BJ (cell line): Measurements from ENCODE around the gene WFDC12. TPM values are rescaled to one million over a fixed set of nuclear protein-coding genes. Genes with fewer than 3 reads are reported as not detected.

Source experiments
- CTCF ChIA-PET: fragments of 350-600 bp; formaldehyde crosslinking; extraction: SDS; loops from one replicate; lab custom pipeline; 2021; ENCODE audit warnings: antibody characterized with exemption, inconsistent platforms; lab: Yijun Ruan, JAX
- POLR2A ChIA-PET: fragments of 300-600 bp; sonication (Branson Sonifier 250); formaldehyde crosslinking; extraction: SDS; loops from one replicate; lab custom pipeline; 2021; ENCODE audit warnings: antibody characterized with exemption; lab: Charles Lee
- DNase-seq: peaks from one replicate; pipeline ENCODE4 v3.0.0-alpha.2; 2011; ENCODE audit warnings: low read depth
- H3K27me3 ChIP-seq: 2 replicates; pipeline ENCODE4 v1.6.0; 2011; ENCODE audit warnings: low read length; ENCODE audit not compliant: control insufficient read depth, insufficient read depth
- H3K36me3 ChIP-seq: 2 replicates; pipeline ENCODE4 v1.5.1; 2011; ENCODE audit warnings: low read length; ENCODE audit not compliant: control insufficient read depth, insufficient read depth
- H3K4me3 ChIP-seq: 2 replicates; pipeline ENCODE4 v1.5.1; 2011; ENCODE audit warnings: low read depth, mild to moderate bottlenecking, control low read depth, low read length
- CTCF ChIP-seq: IDR thresholded peaks from 2 replicates; pipeline ENCODE4 v1.5.1; 2011; ENCODE audit warnings: low read depth, mild to moderate bottlenecking, control low read depth, inconsistent platforms, low read length, moderate library complexity; ENCODE audit not compliant: insufficient read depth
- polyA plus RNA-seq: library from polyadenylated mRNA; depleted of rRNA; stranded (reverse); fragments of >200 nt; gene quantifications from 2 replicates; pipeline ENCODE4 v1.2.3, GENCODE V29; 2011

WFDC12 gene
- polyA plus RNA-seq, 1 experiment: not detected

- CTCF ChIA-PET: interaction anchor here (1.0 to 1.1 kb wide), 2 partner anchors 19 to 20 kb away, joined by 3 to 4 read pairs; no protein-coding TSS in a partner anchor
- Histone ChIP-seq H3K4me3 (no peak overlapping the region), H3K36me3 (no peaks in the 10 kb centered on the region), H3K27me3 (peaks cover 18% of the 10 kb centered on the region)
- no peak for TF ChIP-seq CTCF
- no peak for DNase-seq
- POLR2A ChIA-PET: no interaction called here
Observed at GRCh38 chr20:45115829-45116228, 8.4 kb downstream of the WFDC12 start.

GRCh38 chr20:45115386-45115774 is 8.9 kb downstream of the WFDC12 start:
- peaks cover 18% of the 10 kb centered on the region for H3K27me3 ChIP-seq
- TF ChIP-seq CTCF: no peak
- no peak for DNase-seq
- ChIA-PET POLR2A (no interaction called here), CTCF (interaction anchor here (0.7 to 1.1 kb wide), 3 partner anchors 19 to 72 kb away, joined by 3 to 4 read pairs (median 3); no protein-coding TSS in a partner anchor)
- no peak overlapping the region for H3K4me3 ChIP-seq
- no peaks in the 10 kb centered on the region for H3K36me3 ChIP-seq

GRCh38 chr20:45114465-45115385 is 9.5 kb downstream of the WFDC12 start, which contains the start of gene WFDC5:
Gene WFDC5, minus strand, starts transcription at chr20:45115174. Its CDS starts 91 bp downstream, at chr20:45115083.
- no peak for TF ChIP-seq CTCF
- POLR2A ChIA-PET: no interaction called here
- no peaks in the 10 kb centered on the region for H3K36me3 ChIP-seq
- H3K4me3 ChIP-seq: no peak within 1 kb of the TSS
- no peak for DNase-seq
- H3K27me3 ChIP-seq: peaks cover 16% of the 10 kb centered on the region
- CTCF ChIA-PET: interaction anchor here (0.6 to 1.6 kb wide), 6 partner anchors 10 to 1104 kb away, joined by 3 to 4 read pairs (median 3); no protein-coding TSS in a partner anchor

GRCh38 chr20:45113865-45114264 is 10.4 kb downstream of the WFDC12 start:
- DNase-seq: no peak
- peaks cover 16% of the 10 kb centered on the region for H3K27me3 ChIP-seq
- CTCF ChIA-PET: interaction anchor here (0.6 to 4.6 kb wide), 9 partner anchors 9 to 1104 kb away, joined by 3 to 59 read pairs (median 10); partner anchors contain the start of gene KCNS1
- POLR2A ChIA-PET: no interaction called here
- no peaks in the 10 kb centered on the region for H3K36me3 ChIP-seq
- H3K4me3 ChIP-seq: no peak overlapping the region
- TF ChIP-seq CTCF: no peak

- CTCF ChIA-PET: interaction anchor here (0.6 to 4.6 kb wide), 23 partner anchors 8 to 196 kb away, joined by 3 to 59 read pairs (median 7); partner anchors contain the start of genes KCNS1, MATN4 and WFDC12
- no peak overlapping the region for H3K4me3 ChIP-seq
- no peaks in the 10 kb centered on the region for H3K36me3 ChIP-seq
- POLR2A ChIA-PET: no interaction called here
- no peak for DNase-seq
- TF ChIP-seq CTCF: no peak
- H3K27me3 ChIP-seq: peaks cover 16% of the 10 kb centered on the region
Observed at GRCh38 chr20:45112754-45113153, 11.5 kb downstream of the WFDC12 start.
